K562 (cell line): ENCODE data around the gene SLC22A4. TPM values are rescaled to one million over a fixed set of nuclear protein-coding genes. Genes with fewer than 3 reads are reported as not detected.

Experiments
- CHD4 ChIP-seq: fragments of 200-600 bp; sonication (generic); IDR thresholded peaks from 3 replicates; pipeline ENCODE4 v1.6.1; 2012; ENCODE audit warnings: low read depth, mild to moderate bottlenecking, mixed read lengths, low read length, inconsistent platforms; ENCODE audit not compliant: insufficient read depth, insufficient replicate concordance, poor library complexity, severe bottlenecking
- CUX1 ChIP-seq: fragments of 200-800 bp; sonication (Bioruptor generic); IDR thresholded peaks from 2 replicates; pipeline ENCODE4 v1.6.1; 2016; ENCODE audit warnings: missing genetic modification characterization, missing compliant biosample characterization
- CXXC5 ChIP-seq: fragments of 250-450 bp; sonication (Bioruptor Pico); IDR thresholded peaks from 2 replicates; pipeline ENCODE4 v1.8.0; 2022; ENCODE audit warnings: inconsistent platforms, mild to moderate bottlenecking, moderate library complexity
- DACH1 ChIP-seq: fragments of 450-650 bp; IDR thresholded peaks from 2 replicates; pipeline ENCODE4 v1.6.1; 2018; ENCODE audit not compliant: partially characterized antibody
- KLF6 ChIP-seq: fragments of 250-450 bp; sonication (Bioruptor Pico); IDR thresholded peaks from 2 replicates; pipeline ENCODE4 v1.4.0; 2020; ENCODE audit warnings: mild to moderate bottlenecking, moderate library complexity, borderline replicate concordance
- MEF2A ChIP-seq: IDR thresholded peaks from 2 replicates; pipeline ENCODE4 v1.6.1; 2011; ENCODE audit warnings: low read depth, mild to moderate bottlenecking, low read length, moderate library complexity; ENCODE audit not compliant: control insufficient read depth
- NKRF ChIP-seq: fragments of 450-650 bp; IDR thresholded peaks from 2 replicates; pipeline ENCODE4 v1.6.1; 2016; ENCODE audit warnings: borderline replicate concordance
- PHB2 ChIP-seq: fragments of 450-650 bp; IDR thresholded peaks from 2 replicates; pipeline ENCODE4 v1.6.1; 2017; ENCODE audit warnings: low read depth
- PHF8 ChIP-seq: fragments of 200-600 bp; sonication (generic); IDR thresholded peaks from 2 replicates; pipeline ENCODE4 v1.6.1; 2012; ENCODE audit warnings: mixed run types, mild to moderate bottlenecking, inconsistent platforms, low read length, moderate library complexity, borderline replicate concordance
- PML ChIP-seq: IDR thresholded peaks from 2 replicates; pipeline ENCODE4 v1.6.1; 2012; ENCODE audit warnings: low read length, inconsistent platforms
- TCF7 ChIP-seq: sonication (generic); IDR thresholded peaks from 2 replicates; pipeline ENCODE4 v1.6.1; 2016; ENCODE audit warnings: antibody characterized with exemption, borderline replicate concordance
- ZBTB1 ChIP-seq: sonication (generic); formaldehyde crosslinking; IDR thresholded peaks from 2 replicates; pipeline ENCODE4 v1.8.1; 2023; ENCODE audit warnings: missing genetic modification reagents, low read depth, mild to moderate bottlenecking, borderline replicate concordance
- ZNF764 ChIP-seq: fragments of 250-450 bp; sonication (Bioruptor Pico); IDR thresholded peaks from 2 replicates; pipeline ENCODE4 v1.4.0; 2020; ENCODE audit warnings: low read depth, mild to moderate bottlenecking, moderate library complexity
- polyA plus RNA-seq, 8 experiments: library from polyadenylated mRNA; depleted of rRNA in 4 of 8; stranded (reverse) in 5 of 8; unstranded in 3 of 8; fragments of >200 nt; fragmentation: Nextera tagmentation in 2 of 8; fragmentation: Illumina TruSeq in 1 of 8; extraction: Ambion mirVana in 2 of 8; extraction: Trizol in 1 of 8; gene quantifications; 2 replicates each; pipeline versions ENCODE4 v1.2.1 to v1.2.3, GENCODE V29; 2011 to 2014; ENCODE audit warnings: inconsistent platforms in 1 of 8, missing spikeins in 1 of 8
- total RNA-seq, 7 experiments: library from RNA; depleted of rRNA in 6 of 7; stranded (reverse); fragments of >200 nt in 6 of 7; fragmentation: Illumina TruSeq in 2 of 7; extraction: Trizol in 2 of 7; gene quantifications; 2 replicates each; pipeline versions ENCODE4 v1.2.1 to v1.2.3, GENCODE V29; 2011 to 2021; ENCODE audit warnings: low replicate concordance in 1 of 7
- TF ChIP-seq, protein P1 (sequence below): fragments of 450-650 bp; IDR thresholded peaks from 2 replicates; pipeline ENCODE4 v1.6.1; 2016; ENCODE audit warnings: mild to moderate bottlenecking
- TF ChIP-seq, protein P2 (sequence below): fragments of 250-450 bp; sonication (Bioruptor Pico); IDR thresholded peaks from 2 replicates; pipeline ENCODE4 v1.6.1; 2021; ENCODE audit warnings: mild to moderate bottlenecking
- TF ChIP-seq, protein P3 (sequence below): IDR thresholded peaks from 3 replicates; pipeline ENCODE4 v1.6.1; 2011; ENCODE audit warnings: borderline replicate concordance, mild to moderate bottlenecking; ENCODE audit not compliant: insufficient read length, insufficient read depth

The SLC22A4 gene
- total and polyA plus RNA-seq, 9 of the 15 experiments (the other 6 are each of a cell fraction or from before 2014, with no cell fraction given): 2.7 to 9.5 (median 6.2) TPM

GRCh38 chr5:132323202-132323601 lies 29.0 kb downstream of the SLC22A4 start (continued):
- TF ChIP-seq, protein P1, sequence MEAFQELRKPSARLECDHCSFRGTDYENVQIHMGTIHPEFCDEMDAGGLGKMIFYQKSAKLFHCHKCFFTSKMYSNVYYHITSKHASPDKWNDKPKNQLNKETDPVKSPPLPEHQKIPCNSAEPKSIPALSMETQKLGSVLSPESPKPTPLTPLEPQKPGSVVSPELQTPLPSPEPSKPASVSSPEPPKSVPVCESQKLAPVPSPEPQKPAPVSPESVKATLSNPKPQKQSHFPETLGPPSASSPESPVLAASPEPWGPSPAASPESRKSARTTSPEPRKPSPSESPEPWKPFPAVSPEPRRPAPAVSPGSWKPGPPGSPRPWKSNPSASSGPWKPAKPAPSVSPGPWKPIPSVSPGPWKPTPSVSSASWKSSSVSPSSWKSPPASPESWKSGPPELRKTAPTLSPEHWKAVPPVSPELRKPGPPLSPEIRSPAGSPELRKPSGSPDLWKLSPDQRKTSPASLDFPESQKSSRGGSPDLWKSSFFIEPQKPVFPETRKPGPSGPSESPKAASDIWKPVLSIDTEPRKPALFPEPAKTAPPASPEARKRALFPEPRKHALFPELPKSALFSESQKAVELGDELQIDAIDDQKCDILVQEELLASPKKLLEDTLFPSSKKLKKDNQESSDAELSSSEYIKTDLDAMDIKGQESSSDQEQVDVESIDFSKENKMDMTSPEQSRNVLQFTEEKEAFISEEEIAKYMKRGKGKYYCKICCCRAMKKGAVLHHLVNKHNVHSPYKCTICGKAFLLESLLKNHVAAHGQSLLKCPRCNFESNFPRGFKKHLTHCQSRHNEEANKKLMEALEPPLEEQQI: 0 out of 2 replicates have a peak, but pooled peaks have one; percentile 45
- TF ChIP-seq, protein P2, sequence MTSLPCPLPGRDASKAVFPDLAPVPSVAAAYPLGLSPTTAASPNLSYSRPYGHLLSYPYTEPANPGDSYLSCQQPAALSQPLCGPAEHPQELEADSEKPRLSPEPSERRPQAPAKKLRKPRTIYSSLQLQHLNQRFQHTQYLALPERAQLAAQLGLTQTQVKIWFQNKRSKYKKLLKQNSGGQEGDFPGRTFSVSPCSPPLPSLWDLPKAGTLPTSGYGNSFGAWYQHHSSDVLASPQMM (CRISPR knock-in tag): no peak
- TF ChIP-seq NKRF (no peak), MEF2A (no peak), DACH1 (no peak), CXXC5 (CRISPR knock-in tag) (peak; percentile 20; the same call in 1 of the 2 replicates), CUX1 (CRISPR knock-in tag) (no peak), PHB2 (0 out of 2 replicates have a peak, but pooled peaks have one; percentile 51), TCF7 (no peak), CHD4 (no peak), PHF8 (no peak), ZBTB1 (no peak), ZNF764 (no peak), PML (peak; percentile 68), KLF6 (CRISPR knock-in tag) (no peak)
- TF ChIP-seq, protein P3, sequence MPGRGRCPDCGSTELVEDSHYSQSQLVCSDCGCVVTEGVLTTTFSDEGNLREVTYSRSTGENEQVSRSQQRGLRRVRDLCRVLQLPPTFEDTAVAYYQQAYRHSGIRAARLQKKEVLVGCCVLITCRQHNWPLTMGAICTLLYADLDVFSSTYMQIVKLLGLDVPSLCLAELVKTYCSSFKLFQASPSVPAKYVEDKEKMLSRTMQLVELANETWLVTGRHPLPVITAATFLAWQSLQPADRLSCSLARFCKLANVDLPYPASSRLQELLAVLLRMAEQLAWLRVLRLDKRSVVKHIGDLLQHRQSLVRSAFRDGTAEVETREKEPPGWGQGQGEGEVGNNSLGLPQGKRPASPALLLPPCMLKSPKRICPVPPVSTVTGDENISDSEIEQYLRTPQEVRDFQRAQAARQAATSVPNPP: no peak
